GM21447 (cell line): ENCODE results near the gene SLC2A10.
"Not testable (repeated sequence)": the region's sequence is repeated elsewhere in the genome, so short reads cannot be mapped to it uniquely, and the experiment has no call there.

Source experiments
- ATAC-seq: cut with Tn5 transposase; IDR thresholded peaks from one replicate; pipeline ENCODE4 v1.9.1; 2021; ENCODE audit not compliant: unreplicated experiment

The SLC2A10 gene

DNA sequence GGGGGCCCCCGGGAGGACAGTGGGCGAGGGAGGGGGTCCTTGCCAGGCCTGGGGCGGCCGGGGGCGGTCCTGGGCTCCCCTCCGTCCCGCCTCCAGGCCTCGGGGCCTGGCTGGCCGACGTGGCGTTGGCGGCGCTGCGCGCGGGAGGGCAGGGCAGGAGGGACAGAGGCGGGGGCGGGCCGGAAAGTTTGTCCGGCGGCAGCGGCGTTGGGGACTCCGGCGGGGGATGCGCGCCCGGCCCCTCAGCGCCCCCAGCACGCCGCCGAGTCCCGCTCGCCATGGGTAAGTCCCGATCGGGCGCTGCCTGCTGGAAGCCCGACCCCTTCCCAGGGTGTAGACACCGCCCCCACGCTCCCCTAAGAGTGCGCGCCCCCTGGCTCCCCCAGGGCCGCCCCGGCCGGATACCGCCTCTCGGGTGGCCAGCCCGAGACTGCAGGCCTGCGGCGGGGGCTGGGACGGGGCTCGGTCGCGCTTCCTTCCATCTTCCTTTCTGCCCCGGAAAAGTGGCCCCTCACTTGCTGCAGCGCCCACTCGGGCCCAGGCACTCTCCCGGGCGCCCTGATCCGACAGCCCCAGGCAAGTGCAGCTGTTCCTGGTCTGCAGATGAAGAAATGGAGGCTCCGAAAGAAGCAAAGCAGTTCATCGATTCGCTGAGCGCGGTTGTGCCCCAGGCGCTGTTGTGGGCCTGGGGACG lies at the start of gene SLC2A10:
Gene SLC2A10 (plus strand): TSS at position 191 of the 694 bp plus-strand sequence. CDS start 88 bp downstream, at position 279.
- no peak for ATAC-seq

DNA sequence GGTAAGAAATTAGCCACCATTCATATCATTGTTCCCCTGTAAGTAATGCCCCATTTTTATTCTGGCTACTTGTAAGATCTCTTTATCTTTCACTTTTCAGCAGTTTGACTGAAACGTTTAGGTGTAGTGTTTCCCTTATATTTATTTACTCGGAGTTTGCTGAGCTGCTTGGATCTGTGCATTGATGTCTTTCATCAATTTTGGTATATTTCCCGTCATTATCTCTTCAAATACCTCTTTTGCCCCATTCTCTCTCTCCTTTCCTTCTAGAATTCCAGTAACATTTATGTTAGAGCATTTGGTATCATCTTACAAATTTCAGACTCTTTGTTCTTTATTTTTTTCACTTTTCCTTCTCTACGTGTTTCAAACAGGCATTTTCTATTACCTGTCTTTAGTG lies 49.0 kb upstream of the SLC2A10 start:
- no peak for ATAC-seq

DNA sequence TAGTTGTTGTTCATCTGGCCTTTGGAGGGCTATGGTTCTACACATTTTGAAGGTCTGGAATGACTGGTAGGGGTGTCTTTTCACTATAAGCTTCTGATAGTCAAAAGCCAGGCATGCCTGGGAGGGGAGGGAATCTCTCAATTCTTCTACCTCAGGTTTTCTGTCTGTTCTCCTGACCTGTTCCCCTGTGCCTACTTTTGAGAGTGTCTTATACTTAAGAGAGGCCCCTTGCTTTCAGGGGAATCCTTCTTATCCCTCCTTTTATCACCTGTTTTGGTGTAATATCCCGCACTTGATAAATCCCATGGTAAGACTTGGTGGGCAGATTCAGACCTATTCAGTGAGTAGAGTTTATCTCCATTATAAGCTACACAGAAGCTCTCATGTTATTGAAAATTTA lies 47.8 kb upstream of the SLC2A10 start:
- ATAC-seq, result no peak

DNA sequence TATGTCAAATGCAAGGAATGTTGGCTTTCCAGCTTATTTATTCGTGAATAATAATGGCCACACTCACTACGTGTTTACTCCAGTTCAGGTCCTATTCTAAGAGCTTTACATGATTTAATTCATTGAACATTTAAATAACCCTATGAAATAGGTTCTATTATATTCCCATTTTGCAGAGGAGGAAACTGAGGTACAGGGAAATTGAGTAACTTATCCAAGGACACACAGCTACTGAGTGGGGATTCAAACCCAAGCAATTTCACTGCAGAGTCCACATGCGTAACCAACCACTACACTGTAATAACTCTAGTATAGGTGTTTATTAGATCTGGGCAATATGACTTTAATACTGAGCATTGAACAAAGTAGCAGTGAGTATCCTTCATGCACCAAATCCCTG lies 45.9 kb upstream of the SLC2A10 start:
- no peak for ATAC-seq

DNA sequence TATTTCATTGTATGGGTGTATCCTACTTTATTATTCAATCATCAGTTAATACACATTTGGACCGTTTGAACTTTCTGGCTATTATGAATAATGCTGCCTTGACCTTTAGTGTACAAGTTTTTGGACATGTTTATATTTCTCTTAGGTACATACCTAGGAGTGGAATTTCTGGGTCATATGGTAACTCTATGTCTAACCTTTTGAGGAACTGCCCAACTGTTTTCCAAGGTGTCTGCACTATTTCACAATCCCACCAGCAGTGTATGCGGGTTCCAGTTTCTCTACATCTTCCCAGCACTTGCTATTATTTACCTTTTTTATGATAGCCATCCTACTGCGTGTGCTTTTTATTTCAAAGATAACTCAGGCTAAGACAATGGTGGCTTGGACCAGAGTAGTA lies 43.8 kb upstream of the SLC2A10 start:
- no peak for ATAC-seq

DNA sequence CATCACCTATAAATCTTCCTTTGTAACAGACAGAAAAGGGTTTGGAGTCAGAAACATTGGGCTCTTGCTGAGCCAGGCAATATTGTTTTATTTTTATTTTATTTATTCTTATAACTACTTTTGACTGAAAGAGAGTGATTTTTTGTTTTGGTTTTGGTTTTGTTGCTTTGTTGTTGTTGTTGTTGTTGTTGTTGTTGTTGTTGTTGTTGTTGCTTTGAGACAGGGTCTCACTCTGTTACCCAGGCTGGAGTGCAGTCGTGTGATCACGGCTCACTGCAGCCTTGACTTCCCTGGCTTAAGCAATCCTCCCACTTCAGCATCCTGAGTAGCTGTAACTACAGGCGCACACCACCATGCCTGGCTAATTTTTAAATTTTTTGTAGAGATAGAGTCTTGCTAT lies 43.1 kb upstream of the SLC2A10 start:
- ATAC-seq, result no peak

DNA sequence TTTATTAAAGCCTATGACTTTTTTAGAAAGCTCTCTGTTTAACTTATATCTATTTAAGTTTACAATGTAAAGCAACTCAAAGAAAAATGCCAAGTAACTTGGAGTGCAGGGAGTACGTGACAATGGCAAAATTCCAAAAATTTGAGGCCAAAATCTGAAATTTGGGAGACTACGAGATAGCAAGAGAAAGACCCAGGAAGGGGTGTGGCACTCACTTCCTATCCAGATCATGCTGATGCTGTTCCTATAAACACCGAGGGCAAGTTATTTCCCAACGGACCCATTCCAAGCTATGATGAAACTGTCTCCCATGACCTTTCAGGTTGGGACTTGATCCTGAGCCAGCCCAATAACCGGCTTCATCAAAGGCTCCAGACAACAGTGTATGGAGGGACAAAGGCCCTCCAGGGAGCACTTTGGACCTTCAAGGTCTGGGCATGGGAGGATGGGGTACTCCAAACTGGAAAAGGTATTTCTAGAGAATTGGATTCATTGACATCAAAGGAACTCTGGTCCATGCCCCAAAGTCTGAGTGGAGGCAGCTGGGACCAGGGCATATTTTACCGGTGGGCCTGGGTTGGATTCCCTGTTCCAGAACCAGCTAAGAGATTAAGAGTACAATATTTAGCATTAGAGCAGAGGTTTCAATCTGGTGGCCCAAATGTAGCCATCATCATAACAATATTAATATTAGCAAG lies 42.5 kb upstream of the SLC2A10 start:
- ATAC-seq, result no peak

DNA sequence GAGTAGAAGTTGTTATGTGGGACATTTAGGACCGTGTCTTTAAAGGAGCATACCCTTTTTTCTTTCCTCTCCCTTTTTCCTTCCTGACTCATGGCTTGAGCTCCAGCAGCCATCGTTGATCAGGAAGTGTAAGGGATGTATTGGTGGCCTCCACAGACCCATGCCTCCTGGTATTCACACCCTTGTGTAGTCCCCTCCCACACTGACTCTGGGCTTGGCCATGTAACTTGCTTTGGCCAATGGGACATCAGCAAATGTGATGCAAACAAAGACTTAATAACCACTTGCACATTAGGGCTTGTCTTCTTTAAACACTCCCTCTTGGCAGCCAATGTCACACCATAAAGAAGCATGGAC lies 39.2 kb upstream of the SLC2A10 start:
- ATAC-seq, result no peak

DNA sequence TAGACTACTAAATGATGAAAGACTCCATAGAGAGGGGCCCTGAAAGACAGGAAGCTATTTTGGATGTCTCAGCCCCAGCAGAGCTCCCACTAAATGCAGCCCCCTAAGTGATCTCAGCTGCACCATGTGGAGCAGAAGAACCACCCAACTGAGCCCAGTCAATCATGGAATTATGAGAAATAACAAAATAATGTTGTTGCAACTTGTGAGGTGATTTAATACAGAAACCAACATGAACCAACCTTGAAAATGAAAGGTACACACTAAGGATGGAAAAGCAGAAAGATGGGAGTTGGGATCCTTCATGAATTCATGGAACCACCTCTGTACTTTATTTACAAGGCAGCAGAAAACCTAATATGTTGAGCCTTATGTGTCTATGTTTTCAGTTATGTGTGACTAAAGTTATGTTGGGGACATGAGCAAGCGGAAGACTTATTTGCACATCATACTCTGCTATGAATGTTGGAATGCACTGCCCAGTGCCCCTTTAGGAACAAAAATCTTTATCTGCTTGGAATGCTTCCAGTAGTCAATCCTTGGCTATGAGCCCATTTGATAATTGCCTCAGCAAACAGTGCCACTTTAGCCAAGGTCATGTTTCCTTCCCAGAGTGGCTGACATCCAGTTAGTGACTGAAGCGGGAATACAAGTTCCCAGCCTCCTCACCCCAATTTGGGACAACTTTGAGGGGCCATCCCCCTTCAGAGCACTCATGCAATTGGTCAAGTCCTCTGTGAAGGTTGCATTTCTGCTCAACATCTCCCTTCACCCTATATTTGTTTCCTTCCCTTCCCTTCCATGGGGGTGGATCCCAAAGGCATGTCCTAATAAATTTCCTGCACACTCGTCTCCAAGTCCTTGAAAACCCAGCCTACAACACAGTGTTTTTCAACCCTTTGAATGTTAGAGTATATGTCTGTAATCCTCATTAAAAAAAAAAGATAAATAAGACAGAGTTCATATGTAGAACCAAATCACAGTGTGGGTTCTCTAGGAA lies 38.6 kb upstream of the SLC2A10 start:
- no peak for ATAC-seq

DNA sequence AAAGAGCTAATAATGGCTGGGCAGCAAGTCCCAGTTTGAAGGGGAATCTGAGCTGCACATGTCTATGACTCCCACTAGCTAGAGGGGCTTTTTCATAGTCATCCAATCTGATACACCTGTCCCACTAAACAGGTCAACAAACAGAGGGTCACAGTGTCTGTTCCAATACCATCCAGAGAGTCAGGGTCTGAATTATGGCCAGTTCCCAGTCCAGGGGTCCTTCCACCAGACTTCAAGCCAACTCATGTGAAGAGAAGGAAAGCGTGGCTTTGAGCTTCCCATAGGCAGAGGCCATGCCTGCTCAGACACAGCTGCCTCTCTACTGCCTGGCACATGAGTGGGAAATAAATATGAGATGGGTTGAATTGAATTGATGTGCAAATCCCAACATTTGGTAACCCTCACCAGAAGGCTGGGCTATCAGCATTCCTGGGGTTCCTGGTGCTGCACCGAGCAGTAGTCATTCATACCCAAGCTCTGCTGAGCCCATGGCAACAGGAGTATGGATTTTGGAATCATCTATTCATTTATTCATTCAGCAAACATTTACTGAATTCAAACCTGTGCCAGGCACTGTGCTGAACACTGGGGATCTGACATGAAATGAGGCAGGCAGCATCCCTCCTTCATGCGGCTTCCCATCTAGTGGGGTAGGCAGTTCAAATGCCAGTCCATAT lies 37.4 kb upstream of the SLC2A10 start:
- no peak for ATAC-seq

DNA sequence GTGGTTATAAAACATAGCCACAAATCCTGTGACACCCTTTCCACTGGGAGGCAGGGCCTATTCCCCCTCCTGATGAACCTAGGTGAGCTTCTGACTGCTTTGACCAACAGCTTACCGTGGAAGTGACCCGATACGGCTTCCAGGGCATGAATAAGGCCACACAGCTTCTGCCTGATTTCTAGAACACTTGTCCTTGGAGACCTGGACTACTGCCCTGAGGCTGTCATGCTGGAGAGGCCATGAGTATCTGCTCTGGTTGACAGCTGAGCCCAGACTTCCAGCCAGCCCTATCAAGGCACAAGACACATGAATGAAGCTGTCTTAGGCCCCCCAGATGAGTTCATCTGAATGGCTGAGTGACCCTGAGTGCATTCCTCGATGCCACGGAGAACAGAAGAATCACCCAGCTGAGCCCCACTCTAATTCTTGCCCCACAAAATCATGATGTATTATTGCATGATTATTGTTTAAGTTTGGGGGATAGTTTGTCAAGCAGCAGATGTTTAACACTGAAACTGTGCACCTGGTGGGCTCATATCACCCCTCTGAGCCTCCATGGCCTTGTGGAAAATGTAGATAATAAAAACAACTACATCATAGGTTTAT lies 36.8 kb upstream of the SLC2A10 start:
- no peak for ATAC-seq

DNA sequence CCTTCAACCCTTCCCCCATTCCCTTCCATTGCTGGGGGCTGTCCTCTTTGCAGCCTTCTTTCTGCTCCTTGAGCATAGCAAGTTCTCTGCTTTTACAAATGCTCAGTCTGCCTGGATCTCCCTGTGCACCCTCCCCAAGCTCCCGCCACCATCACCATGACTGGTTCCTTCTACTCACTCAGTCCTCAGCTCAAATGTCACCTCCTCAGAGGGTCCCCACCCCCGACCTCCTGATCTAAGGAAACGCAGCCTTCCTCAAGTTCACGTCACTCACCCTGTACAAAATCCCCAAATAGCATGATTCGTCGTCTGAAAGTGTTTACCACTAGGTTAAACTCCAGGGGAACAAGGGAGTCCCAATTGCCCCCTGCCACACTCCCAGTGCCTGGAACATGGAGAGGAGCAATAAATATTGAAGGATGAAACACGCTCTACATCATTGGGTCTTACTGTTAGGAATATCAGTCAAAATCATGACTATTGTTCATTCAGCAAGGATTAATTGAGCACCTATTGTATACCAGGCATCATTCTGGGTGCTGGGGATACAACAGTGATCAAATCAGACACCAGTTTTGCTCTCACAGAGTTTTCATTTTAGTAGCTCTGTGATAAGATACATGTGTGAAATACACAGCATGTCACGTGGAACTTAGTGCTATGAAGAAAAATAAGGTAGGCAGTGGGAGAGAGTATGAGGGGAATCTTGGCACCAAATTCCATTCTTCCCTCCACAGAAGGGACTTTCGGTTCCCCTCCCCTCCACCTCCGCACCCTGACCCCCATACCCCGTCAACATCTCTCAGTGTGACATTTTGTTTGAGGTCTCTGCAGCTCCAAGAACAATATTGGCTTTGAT lies 35.8 kb upstream of the SLC2A10 start:
- no peak for ATAC-seq

DNA sequence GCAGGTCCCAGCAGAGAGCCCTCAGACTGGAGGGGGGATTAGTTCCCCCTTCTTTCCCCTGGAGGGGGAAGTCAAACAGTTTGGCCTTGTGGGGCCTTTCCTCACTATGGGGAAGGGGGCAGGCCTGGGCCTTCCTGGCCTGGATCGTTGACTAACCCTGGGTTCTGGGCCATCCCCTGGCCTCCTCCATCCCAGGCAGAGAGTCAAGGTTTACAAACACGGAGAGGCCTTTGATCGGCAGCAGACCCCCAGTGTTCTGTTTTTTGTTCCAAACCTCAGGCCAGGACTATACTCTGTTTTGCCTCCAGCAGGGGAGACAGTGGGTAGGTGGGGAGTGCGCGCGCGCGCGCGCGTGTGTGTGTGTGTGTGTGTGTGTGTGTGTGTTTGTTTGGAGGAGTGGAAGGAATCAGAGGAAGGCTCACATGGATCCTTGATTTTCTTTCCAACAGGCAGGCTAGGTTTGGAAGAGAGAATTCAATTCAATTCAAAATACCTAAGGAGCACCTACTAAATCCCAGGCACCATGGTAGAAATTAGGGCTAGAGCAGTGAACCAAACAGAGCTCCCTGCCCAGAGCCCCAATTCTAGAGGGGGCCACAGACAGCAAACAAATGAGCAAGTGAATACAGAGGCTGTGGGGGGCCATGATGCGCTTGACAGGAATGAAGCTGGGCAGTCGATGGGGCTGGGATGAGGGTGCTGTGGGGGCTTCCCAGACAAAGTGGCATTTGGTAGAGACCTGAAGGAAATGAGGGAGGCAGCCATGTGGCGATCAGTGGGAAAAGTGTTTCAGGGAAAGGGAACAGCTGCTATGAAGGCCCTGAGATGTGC lies 35.0 kb upstream of the SLC2A10 start:
- ATAC-seq, result no peak

DNA sequence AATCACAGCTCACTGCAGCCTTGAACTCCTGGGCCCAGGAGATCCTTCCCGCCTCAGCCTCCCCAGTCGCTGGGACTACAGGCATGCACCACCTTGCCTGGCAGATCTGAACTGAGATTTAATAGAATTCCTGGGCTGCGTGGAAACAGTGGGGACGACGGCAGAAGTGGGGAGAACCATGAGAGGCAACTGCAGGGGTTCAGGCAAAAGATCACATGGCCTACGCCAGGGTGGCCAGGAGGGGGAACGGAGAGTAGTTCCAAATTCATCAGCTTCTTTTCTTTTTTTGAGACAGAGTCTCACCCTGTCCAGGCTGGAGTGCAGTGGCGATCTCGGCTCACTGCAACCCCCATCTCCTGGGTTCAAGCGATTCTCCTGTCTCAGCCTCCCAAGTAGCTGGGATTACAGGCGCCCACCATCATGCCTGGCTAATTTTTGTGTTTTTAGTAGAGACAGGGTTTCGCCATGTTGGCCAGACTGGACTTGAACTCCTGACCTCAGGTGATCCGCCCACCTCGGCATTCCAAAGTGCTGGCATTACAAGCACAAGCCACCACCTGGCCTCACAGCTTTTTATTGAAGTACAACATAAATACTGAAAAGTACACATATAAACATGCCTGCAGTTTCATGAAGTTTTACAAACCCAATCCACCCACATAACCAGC lies 32.7 kb upstream of the SLC2A10 start:
- not testable (repeated sequence) for ATAC-seq

DNA sequence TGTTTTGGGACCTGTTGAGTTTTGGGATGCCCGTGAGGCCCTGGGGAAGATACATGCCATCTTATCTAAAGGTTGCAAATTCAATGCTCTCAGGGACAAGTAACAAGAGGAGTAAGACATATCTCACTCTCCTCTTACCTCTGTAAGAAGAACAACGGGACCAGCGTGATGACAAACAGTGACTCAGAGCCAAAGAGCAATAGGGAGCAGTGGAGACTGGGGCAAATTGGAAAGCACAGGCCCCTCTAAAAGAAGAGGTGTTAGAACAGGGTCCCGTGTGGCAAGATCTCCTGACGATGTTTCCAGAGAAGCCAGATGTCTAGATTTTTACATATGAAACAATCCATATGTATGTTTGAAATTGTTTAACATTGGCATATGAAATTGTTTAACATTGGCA lies 31.8 kb upstream of the SLC2A10 start:
- ATAC-seq, result no peak

DNA sequence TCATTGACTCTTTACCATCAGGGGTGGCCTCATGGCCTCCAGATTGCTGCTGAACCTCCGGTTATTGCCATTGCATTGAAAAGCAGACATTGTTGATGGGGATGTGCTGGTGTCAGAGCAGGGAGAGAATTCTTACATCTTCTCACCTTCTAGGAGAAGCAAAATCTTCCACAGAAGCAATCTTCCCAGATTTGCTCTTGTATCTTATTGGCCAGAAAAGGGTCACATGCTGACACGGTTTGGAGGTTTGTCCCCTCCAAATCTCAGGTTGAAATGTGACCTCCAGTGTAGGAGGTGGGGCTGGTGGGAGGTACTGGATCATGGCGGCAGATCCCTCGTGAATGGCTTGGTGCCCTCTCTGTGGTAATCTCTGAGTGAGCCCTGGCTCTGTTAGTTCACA lies 30.9 kb upstream of the SLC2A10 start:
- ATAC-seq, result no peak

DNA sequence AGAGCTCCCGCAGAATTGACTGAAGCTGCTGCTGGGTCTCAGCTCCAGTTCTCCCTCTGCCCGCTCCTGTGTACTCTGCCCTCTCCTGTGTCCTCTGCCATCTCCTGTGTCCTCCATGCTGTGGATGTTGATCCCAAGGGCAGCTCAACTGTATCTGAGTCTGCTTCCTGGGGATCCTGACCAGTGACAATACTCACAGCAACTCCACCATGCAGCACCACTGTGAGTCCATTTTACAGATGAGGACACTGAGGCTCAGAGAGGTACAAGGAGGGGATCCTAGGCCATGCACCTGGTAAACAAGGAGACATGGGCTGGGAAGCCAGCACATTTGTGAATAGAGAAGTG lies 28.8 kb upstream of the SLC2A10 start:
- ATAC-seq, result no peak

DNA sequence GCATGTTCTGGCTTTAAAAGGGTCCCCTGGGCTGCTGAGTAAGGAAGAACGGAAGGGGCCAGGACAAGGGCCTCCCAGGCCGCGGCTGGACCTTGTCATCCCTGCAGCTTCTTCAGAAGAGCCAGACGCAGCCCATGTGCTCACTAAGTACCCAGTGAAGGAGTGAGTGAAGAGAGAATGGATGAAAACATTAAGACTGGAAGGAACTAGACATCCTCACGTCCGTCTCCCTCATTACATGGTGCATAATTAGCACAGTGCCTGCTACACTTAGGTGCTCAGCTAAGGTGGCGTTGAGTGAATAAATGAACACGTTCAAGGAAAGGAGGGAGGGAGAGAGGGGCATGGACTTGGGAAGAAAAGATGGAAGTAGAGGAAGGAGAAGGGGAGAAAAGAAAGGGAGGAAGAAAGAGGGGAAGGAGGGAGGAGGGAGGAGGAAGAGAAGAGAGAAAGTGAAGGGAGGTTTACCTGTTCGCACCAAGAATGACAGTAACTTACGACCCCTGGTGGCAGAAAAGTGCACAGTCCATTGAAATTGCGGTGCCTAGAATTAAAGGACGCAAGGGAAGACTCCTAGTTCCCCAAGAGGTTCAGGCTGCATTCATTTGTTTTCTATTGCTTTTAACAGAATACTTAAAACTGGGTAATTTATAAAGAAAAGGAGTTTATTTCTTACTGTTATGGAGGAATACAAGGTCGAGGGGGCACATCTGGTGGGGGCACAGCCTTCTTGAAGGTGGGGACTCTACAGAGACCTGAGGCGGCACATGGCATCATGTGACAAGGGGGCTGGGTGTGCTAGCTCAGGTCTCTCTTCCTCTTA lies 28.2 kb upstream of the SLC2A10 start:
- no peak for ATAC-seq
